Neural progenitor cell (in vitro differentiated cells): ENCODE results near the gene SRY.
"Not testable (repeated sequence)": the region's sequence is repeated elsewhere in the genome, so short reads cannot be mapped to it uniquely, and the experiment has no call there.

ENCODE experiments used
- EZH2 ChIP-seq: fragments of 200-600 bp; sonication (generic); IDR thresholded peaks from 2 replicates; pipeline ENCODE4 v1.6.1; 2017; ENCODE audit warnings: antibody characterized with exemption, mild to moderate bottlenecking, moderate library complexity
- EZH2phosphoT487 ChIP-seq: fragments of 200-600 bp; sonication (generic); IDR thresholded peaks from 2 replicates; pipeline ENCODE4 v1.6.1; 2017; ENCODE audit warnings: antibody characterized with exemption
- TF ChIP-seq, protein P1 (sequence below): fragments of 200-600 bp; sonication (generic); IDR thresholded peaks from 2 replicates; pipeline ENCODE4 v1.5.1; 2017; ENCODE audit warnings: antibody characterized with exemption, mild to moderate bottlenecking

DNA sequence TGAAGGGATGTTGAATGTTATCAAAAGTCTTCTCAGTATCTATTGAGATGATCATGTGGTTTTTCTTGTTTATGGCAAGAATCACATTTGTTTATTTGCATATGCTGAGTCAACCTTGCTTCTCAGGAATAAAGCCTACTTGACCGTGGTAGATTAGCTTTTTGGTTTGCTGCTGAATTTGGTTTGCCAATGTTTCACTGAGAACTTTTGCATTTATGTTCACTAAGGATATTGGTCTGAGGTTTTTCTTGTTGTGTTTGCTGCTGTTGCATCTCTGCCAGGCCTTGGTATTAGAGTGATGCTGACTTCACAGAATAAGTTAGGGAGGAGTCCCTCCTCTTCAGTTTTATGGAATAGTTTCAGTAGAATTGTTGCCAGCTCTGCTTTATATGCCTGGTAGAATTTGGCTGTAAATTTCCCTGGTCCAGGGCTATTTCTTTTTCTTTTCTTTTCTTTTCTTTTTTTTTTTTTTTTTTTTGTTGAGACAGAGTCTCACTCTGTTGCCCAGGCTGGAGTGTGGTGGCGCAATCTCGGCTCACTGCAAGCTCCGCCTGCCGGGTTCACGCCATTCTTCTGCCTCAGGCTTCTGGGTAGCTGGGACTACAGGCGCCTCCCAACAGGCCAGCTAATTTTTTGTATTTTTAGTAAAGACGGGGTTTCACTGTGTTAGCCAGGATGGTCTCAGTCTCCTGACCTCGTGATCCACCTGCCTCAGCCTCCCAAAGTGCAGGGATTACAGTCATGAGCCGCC lies 29.8 kb upstream of the SRY start:
- TF ChIP-seq EZH2, EZH2phosphoT487: not testable (repeated sequence)
- TF ChIP-seq, protein P1, sequence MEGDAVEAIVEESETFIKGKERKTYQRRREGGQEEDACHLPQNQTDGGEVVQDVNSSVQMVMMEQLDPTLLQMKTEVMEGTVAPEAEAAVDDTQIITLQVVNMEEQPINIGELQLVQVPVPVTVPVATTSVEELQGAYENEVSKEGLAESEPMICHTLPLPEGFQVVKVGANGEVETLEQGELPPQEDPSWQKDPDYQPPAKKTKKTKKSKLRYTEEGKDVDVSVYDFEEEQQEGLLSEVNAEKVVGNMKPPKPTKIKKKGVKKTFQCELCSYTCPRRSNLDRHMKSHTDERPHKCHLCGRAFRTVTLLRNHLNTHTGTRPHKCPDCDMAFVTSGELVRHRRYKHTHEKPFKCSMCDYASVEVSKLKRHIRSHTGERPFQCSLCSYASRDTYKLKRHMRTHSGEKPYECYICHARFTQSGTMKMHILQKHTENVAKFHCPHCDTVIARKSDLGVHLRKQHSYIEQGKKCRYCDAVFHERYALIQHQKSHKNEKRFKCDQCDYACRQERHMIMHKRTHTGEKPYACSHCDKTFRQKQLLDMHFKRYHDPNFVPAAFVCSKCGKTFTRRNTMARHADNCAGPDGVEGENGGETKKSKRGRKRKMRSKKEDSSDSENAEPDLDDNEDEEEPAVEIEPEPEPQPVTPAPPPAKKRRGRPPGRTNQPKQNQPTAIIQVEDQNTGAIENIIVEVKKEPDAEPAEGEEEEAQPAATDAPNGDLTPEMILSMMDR = not testable (repeated sequence)
